SK-N-SH (cell line): ENCODE data around the gene ALDH1L1.

Experiments
- EP300 ChIP-seq, 2 experiments: IDR thresholded peaks; 2 replicates each; pipeline versions ENCODE4 v1.4.0 to v1.6.1; 2012; ENCODE audit warnings: borderline replicate concordance in 1 of 2, low read depth in 1 of 2, low read length in 1 of 2
- EZH2phosphoT487 ChIP-seq: fragments of 200-600 bp; sonication (generic); IDR thresholded peaks from 2 replicates; pipeline ENCODE4 v1.6.1; 2017; ENCODE audit warnings: low read depth, mixed run types, mild to moderate bottlenecking, antibody characterized with exemption, moderate library complexity, borderline replicate concordance
- JUND ChIP-seq: IDR thresholded peaks from 2 replicates; pipeline ENCODE4 v1.4.0; 2012
- NFIC ChIP-seq: IDR thresholded peaks from 2 replicates; pipeline ENCODE4 v1.4.0; 2012; ENCODE audit warnings: borderline replicate concordance
- POLR2AphosphoS5 ChIP-seq: IDR thresholded peaks from 2 replicates; pipeline ENCODE4 v1.6.1; 2012; ENCODE audit warnings: low read depth, low read length
- SMC3 ChIP-seq: IDR thresholded peaks from 2 replicates; pipeline ENCODE4 v1.6.1; 2012; ENCODE audit warnings: low read depth, low read length, improper control_type of control experiment
- TAF1 ChIP-seq: IDR thresholded peaks from 2 replicates; pipeline ENCODE4 v1.6.1; 2012; ENCODE audit warnings: low read depth, mild to moderate bottlenecking, low read length, moderate library complexity, borderline replicate concordance
- YY1 ChIP-seq: IDR thresholded peaks from 2 replicates; pipeline ENCODE4 v1.4.0; 2012; ENCODE audit warnings: low read depth, mild to moderate bottlenecking
- TF ChIP-seq, protein P1 (sequence below): IDR thresholded peaks from 2 replicates; pipeline ENCODE4 v1.4.0; 2012; ENCODE audit warnings: low read depth
- TF ChIP-seq, protein P2 (sequence below): IDR thresholded peaks from 2 replicates; pipeline ENCODE4 v1.6.1; 2012; ENCODE audit warnings: mild to moderate bottlenecking, low read depth, low read length, moderate library complexity
- TF ChIP-seq, protein P3 (sequence below): fragments of 200-600 bp; sonication (generic); IDR thresholded peaks from 2 replicates; pipeline ENCODE4 v1.6.1; 2017; ENCODE audit warnings: antibody characterized with exemption, mild to moderate bottlenecking, moderate library complexity
- TF ChIP-seq, protein P4 (sequence below): fragments of 150-350 bp; IDR thresholded peaks from 2 replicates; pipeline ENCODE4 v1.6.1; 2017; ENCODE audit warnings: antibody characterized with exemption, low read length, low read depth, borderline replicate concordance
- TF ChIP-seq, protein P5 (sequence below): IDR thresholded peaks from 2 replicates; pipeline ENCODE4; 2012

- no peak for TF ChIP-seq JUND
- TF ChIP-seq, protein P1, sequence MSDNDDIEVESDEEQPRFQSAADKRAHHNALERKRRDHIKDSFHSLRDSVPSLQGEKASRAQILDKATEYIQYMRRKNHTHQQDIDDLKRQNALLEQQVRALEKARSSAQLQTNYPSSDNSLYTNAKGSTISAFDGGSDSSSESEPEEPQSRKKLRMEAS: no peak
- TF ChIP-seq, protein P2, sequence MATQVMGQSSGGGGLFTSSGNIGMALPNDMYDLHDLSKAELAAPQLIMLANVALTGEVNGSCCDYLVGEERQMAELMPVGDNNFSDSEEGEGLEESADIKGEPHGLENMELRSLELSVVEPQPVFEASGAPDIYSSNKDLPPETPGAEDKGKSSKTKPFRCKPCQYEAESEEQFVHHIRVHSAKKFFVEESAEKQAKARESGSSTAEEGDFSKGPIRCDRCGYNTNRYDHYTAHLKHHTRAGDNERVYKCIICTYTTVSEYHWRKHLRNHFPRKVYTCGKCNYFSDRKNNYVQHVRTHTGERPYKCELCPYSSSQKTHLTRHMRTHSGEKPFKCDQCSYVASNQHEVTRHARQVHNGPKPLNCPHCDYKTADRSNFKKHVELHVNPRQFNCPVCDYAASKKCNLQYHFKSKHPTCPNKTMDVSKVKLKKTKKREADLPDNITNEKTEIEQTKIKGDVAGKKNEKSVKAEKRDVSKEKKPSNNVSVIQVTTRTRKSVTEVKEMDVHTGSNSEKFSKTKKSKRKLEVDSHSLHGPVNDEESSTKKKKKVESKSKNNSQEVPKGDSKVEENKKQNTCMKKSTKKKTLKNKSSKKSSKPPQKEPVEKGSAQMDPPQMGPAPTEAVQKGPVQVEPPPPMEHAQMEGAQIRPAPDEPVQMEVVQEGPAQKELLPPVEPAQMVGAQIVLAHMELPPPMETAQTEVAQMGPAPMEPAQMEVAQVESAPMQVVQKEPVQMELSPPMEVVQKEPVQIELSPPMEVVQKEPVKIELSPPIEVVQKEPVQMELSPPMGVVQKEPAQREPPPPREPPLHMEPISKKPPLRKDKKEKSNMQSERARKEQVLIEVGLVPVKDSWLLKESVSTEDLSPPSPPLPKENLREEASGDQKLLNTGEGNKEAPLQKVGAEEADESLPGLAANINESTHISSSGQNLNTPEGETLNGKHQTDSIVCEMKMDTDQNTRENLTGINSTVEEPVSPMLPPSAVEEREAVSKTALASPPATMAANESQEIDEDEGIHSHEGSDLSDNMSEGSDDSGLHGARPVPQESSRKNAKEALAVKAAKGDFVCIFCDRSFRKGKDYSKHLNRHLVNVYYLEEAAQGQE: no peak
- TF ChIP-seq POLR2AphosphoS5: no peak
- TF ChIP-seq NFIC: no peak
- no peak for TF ChIP-seq EZH2phosphoT487
- TF ChIP-seq TAF1: no peak
- TF ChIP-seq, protein P3, sequence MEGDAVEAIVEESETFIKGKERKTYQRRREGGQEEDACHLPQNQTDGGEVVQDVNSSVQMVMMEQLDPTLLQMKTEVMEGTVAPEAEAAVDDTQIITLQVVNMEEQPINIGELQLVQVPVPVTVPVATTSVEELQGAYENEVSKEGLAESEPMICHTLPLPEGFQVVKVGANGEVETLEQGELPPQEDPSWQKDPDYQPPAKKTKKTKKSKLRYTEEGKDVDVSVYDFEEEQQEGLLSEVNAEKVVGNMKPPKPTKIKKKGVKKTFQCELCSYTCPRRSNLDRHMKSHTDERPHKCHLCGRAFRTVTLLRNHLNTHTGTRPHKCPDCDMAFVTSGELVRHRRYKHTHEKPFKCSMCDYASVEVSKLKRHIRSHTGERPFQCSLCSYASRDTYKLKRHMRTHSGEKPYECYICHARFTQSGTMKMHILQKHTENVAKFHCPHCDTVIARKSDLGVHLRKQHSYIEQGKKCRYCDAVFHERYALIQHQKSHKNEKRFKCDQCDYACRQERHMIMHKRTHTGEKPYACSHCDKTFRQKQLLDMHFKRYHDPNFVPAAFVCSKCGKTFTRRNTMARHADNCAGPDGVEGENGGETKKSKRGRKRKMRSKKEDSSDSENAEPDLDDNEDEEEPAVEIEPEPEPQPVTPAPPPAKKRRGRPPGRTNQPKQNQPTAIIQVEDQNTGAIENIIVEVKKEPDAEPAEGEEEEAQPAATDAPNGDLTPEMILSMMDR: no peak
- no peak for TF ChIP-seq EP300 (IDR thresholded peaks at IDR 0.05; ENCODE audit: borderline replicate concordance in 1 of 2, low read depth in 1 of 2, low read length in 1 of 2)
- no peak for TF ChIP-seq YY1
- TF ChIP-seq, protein P4, sequence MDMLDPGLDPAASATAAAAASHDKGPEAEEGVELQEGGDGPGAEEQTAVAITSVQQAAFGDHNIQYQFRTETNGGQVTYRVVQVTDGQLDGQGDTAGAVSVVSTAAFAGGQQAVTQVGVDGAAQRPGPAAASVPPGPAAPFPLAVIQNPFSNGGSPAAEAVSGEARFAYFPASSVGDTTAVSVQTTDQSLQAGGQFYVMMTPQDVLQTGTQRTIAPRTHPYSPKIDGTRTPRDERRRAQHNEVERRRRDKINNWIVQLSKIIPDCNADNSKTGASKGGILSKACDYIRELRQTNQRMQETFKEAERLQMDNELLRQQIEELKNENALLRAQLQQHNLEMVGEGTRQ: no peak
- TF ChIP-seq SMC3: no peak
- TF ChIP-seq, protein P5, sequence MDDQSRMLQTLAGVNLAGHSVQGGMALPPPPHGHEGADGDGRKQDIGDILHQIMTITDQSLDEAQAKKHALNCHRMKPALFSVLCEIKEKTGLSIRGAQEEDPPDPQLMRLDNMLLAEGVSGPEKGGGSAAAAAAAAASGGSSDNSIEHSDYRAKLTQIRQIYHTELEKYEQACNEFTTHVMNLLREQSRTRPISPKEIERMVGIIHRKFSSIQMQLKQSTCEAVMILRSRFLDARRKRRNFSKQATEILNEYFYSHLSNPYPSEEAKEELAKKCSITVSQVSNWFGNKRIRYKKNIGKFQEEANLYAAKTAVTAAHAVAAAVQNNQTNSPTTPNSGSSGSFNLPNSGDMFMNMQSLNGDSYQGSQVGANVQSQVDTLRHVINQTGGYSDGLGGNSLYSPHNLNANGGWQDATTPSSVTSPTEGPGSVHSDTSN: no peak
Measured at GRCh38 chr3:126111126-126111551, 69.2 kb downstream of the ALDH1L1 start.
